ENCODE measurements around the gene TCF4. TPM values are rescaled to one million over a fixed set of nuclear protein-coding genes. Genes with fewer than 3 reads are reported as not detected.

TCF4 gene
- total RNA-seq, 2 donors from 2014 or later = 31.6 to 34.0 TPM

DNA sequence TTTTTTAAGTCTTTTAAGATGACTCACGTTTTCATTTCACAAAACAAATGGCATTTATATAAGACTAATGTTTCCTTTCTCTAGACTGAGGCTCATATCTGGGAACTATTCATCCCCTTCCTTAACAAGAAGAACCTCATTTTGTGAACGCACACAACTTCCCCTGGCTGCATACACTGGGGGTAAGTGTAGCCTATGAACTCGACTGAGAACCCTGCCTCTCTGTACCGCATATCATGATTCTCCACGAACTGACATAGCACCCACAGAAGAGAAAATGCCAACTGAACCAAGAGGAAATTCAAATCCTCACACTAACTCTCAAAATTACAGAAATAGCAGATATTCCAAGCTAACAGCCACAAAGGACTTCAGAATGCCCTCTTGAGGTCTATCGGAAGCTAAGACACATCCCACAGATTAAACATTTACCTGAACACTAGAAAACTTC lies 236.7 kb downstream of the TCF4 start:
- H3K4me3 ChIP-seq = no peak overlapping the region
- intact Hi-C loops (cut with DNase I) = no loop called here
- H3K27ac ChIP-seq = no peak overlapping the region
- no peaks in the 10 kb centered on the region for H3K9me3 ChIP-seq
- H3K36me3 ChIP-seq (replicated peaks in 1 of 2; ENCODE audit: insufficient read depth in 1 of 2, low read depth in 2 of 2) = no peaks in the 10 kb centered on the region
- no peaks in the 10 kb centered on the region for H3K27me3 ChIP-seq
- ATAC-seq (no peak), DNase-seq (no peak)
- TF ChIP-seq POLR2A (IDR thresholded peaks at IDR 0.05) = no peak
- no peak for TF ChIP-seq CTCF (IDR thresholded peaks at IDR 0.05)
- WGBS, 2 donors = 68 to 75% methylated on average over 6 of the region's 6 CpGs
- H3K4me1 ChIP-seq = no peaks in the 10 kb centered on the region

GRCh38 chr18:55349685-55350084 lies 238.3 kb downstream of the TCF4 start:
- intact Hi-C loops (cut with DNase I) = no loop called here
- H3K36me3 ChIP-seq (replicated peaks in 1 of 2; ENCODE audit: insufficient read depth in 1 of 2, low read depth in 2 of 2) = no peaks in the 10 kb centered on the region
- WGBS, 2 donors = 58 to 71% methylated on average over 1 of the region's 1 CpG
- no peaks in the 10 kb centered on the region for H3K9me3 ChIP-seq
- H3K4me3 ChIP-seq = no peak overlapping the region
- DNase-seq (no peak), ATAC-seq (no peak)
- no peaks in the 10 kb centered on the region for H3K27me3 ChIP-seq
- H3K4me1 ChIP-seq = no peaks in the 10 kb centered on the region
- no peak for TF ChIP-seq CTCF (IDR thresholded peaks at IDR 0.05)
- TF ChIP-seq POLR2A (IDR thresholded peaks at IDR 0.05) = no peak
- no peak overlapping the region for H3K27ac ChIP-seq

DNA sequence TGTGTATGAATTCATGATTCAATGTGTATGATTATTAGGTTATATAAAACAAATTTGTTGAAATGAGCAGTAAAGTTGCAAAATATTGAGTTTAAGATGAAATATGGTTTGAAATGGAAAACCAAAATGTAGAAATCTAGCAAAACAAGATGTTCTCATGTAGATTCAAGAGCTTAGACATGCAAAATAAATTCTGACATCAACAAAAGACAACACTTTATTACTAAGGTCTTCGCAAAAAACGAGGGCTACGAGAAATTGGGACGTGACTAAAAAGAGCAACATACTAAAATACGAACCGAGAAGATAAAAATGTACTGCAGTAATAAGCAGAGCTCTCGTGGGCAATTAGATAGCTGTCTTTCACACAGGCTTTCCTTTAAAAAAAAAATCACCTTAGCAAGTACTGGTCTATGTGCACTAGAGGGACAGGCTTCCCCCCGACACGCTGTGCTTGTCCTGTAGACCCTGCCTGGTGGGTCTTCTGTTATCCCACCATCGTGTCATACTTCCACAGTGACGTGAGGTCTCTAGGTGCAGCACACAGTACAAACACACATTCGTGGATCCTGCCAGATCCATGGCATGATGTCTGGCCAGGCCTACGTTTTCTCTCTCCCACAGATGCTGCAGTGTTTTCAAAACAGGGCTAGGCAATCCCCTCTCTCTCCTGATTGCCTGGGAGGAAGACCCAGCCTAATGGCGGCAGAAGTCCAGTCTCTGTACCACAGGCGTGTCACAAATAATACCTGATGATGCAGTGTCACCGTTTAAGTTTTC lies 240.8 kb downstream of the TCF4 start:
- no peak for ATAC-seq
- Histone ChIP-seq H3K4me1 (no peaks in the 10 kb centered on the region), H3K9me3 (no peaks in the 10 kb centered on the region), H3K27me3 (no peaks in the 10 kb centered on the region), H3K36me3 (replicated peaks in 1 of 2; ENCODE audit: insufficient read depth in 1 of 2, low read depth in 2 of 2) (no peaks in the 10 kb centered on the region), H3K27ac (no peak overlapping the region), H3K4me3 (no peak overlapping the region)
- intact Hi-C loops (cut with DNase I) = no loop called here
- 87 to 92% methylated on average over 16 of the region's 16 CpGs for WGBS, 2 donors
- TF ChIP-seq CTCF (IDR thresholded peaks at IDR 0.05) = no peak
- no peak for TF ChIP-seq POLR2A (IDR thresholded peaks at IDR 0.05)
- no peak for DNase-seq

GRCh38 chr18:55346387-55346786 lies 241.6 kb downstream of the TCF4 start:
- TF ChIP-seq CTCF (IDR thresholded peaks at IDR 0.05) = no peak
- no peak for TF ChIP-seq POLR2A (IDR thresholded peaks at IDR 0.05)
- H3K27ac ChIP-seq = no peak overlapping the region
- no peaks in the 10 kb centered on the region for H3K36me3 ChIP-seq (replicated peaks in 1 of 2; ENCODE audit: insufficient read depth in 1 of 2, low read depth in 2 of 2)
- H3K4me3 ChIP-seq = no peak overlapping the region
- DNase-seq (no peak), ATAC-seq (no peak)
- intact Hi-C loops (cut with DNase I) = no loop called here
- H3K27me3 ChIP-seq = no peaks in the 10 kb centered on the region
- H3K9me3 ChIP-seq = no peaks in the 10 kb centered on the region
- H3K4me1 ChIP-seq = no peaks in the 10 kb centered on the region
- 81 to 83% methylated on average over 3 of the region's 3 CpGs for WGBS, 2 donors
